Keratinocyte (primary cell): Measurements from ENCODE around the gene USP10. TPM values are rescaled to one million over a fixed set of nuclear protein-coding genes. Genes with fewer than 3 reads are reported as not detected.

ENCODE experiments used
- DNase-seq: peaks from one replicate; pipeline ENCODE4 v3.0.0-alpha.2; 2011; ENCODE audit warnings: low read depth, missing footprints, low spot score
- FAIRE-seq: peaks from 2 replicates; lab custom pipeline; 2011; peaks lifted over from hg19 to GRCh38; lab: Jason Lieb, UNC
- H2AFZ ChIP-seq: 2 replicates; pipeline ENCODE4 v1.6.0; 2012; ENCODE audit warnings: low read length, control low read depth, inconsistent platforms; ENCODE audit not compliant: control insufficient read depth
- H3K27ac ChIP-seq: 2 replicates; pipeline ENCODE4 v1.5.1; 2011; ENCODE audit warnings: low read length; ENCODE audit not compliant: control insufficient read depth, insufficient read depth
- H3K27me3 ChIP-seq: 3 replicates; pipeline ENCODE4 v1.6.0; 2011; ENCODE audit warnings: low read length; ENCODE audit not compliant: control insufficient read depth, insufficient read depth; ENCODE audit errors: extremely low read depth
- H3K36me3 ChIP-seq, 2 experiments: 2 replicates in 1 of 2; 3 replicates in 1 of 2; pipeline ENCODE4 v1.5.1; 2011; ENCODE audit warnings: low read length in 2 of 2, mild to moderate bottlenecking in 1 of 2; ENCODE audit not compliant: control insufficient read depth in 2 of 2, insufficient read depth in 2 of 2; ENCODE audit errors: extremely low read depth in 1 of 2
- H3K4me1 ChIP-seq: 3 replicates; pipeline ENCODE4 v1.5.1; 2011; ENCODE audit warnings: low read length; ENCODE audit not compliant: control insufficient read depth, insufficient read depth; ENCODE audit errors: extremely low read depth
- H3K4me2 ChIP-seq: 3 replicates; pipeline ENCODE4 v1.6.0; 2011; ENCODE audit warnings: low read depth, low read length; ENCODE audit not compliant: control insufficient read depth, insufficient read depth; ENCODE audit errors: extremely low read depth
- H3K4me3 ChIP-seq, 3 experiments: fragments of 200-600 bp in 1 of 3; sonication (generic) in 1 of 3; 2 replicates in 2 of 3; 3 replicates in 1 of 3; pipeline ENCODE4 v1.5.1; 2011 to 2016; ENCODE audit warnings: low read length in 3 of 3, mild to moderate bottlenecking in 3 of 3, control low read depth in 2 of 3, inconsistent platforms in 1 of 3, low read depth in 1 of 3, mixed read lengths in 1 of 3, mixed run types in 1 of 3, moderate library complexity in 1 of 3; ENCODE audit not compliant: control insufficient read depth in 2 of 3, insufficient read depth in 2 of 3; ENCODE audit errors: extremely low read depth in 1 of 3
- H3K79me2 ChIP-seq: 2 replicates; pipeline ENCODE4 v1.6.0; 2012; ENCODE audit warnings: low read length; ENCODE audit not compliant: control insufficient read depth, insufficient read depth
- H3K9ac ChIP-seq: 3 replicates; pipeline ENCODE4 v1.6.0; 2011; ENCODE audit warnings: low read length; ENCODE audit not compliant: control insufficient read depth, insufficient read depth; ENCODE audit errors: extremely low read depth
- H3K9me1 ChIP-seq: 3 replicates; pipeline ENCODE4 v1.6.0; 2011; ENCODE audit warnings: low read length; ENCODE audit not compliant: control insufficient read depth, insufficient read depth; ENCODE audit errors: extremely low read depth
- H3K9me3 ChIP-seq: 2 replicates; pipeline ENCODE4 v1.5.1; 2012; ENCODE audit warnings: low read depth, low read length; ENCODE audit not compliant: control insufficient read depth
- H4K20me1 ChIP-seq: 3 replicates; pipeline ENCODE4 v1.6.0; 2011; ENCODE audit warnings: low read length; ENCODE audit not compliant: control insufficient read depth, insufficient read depth; ENCODE audit errors: extremely low read depth
- CTCF ChIP-seq, 3 experiments: IDR thresholded peaks in 1 of 3; conservative IDR thresholded peaks in 1 of 3; optimal IDR thresholded peaks in 1 of 3; 2 replicates in 2 of 3; 3 replicates in 1 of 3; pipeline versions ENCODE3 to v1.5.1; 2011; ENCODE audit warnings: low read length in 3 of 3, mild to moderate bottlenecking in 3 of 3, moderate library complexity in 2 of 3, control low read depth in 1 of 3, inconsistent platforms in 1 of 3; ENCODE audit not compliant: insufficient read depth in 2 of 3; ENCODE audit errors: extremely low read depth in 1 of 3
- EZH2 ChIP-seq: IDR thresholded peaks from one replicate; pipeline ENCODE4 v1.6.1; 2012; ENCODE audit warnings: inconsistent platforms, mild to moderate bottlenecking, low read length, moderate library complexity
- dilution Hi-C: fragments of 300-500 bp; cut with MboI; formaldehyde crosslinking; loops from one replicate; pipeline ENCODE4 v1.7.0; 2020; ENCODE audit warnings: low sequenced_read_pairs; ENCODE audit not compliant: extremely low pct_ligation_motif_present
- polyA plus RNA-seq, 5 experiments: library from polyadenylated mRNA; depleted of rRNA in 3 of 5; stranded (reverse) in 3 of 5; stranded (forward) in 1 of 5; unstranded in 1 of 5; fragments of >200 nt; gene quantifications; 1 replicate in 1 of 5; 2 replicates in 3 of 5; 3 replicates in 1 of 5; pipeline versions ENCODE4 v1.2.1 to v1.2.3, GENCODE V29; 2011 to 2012; ENCODE audit warnings: missing spikeins in 2 of 5, low read depth in 1 of 5, low replicate concordance in 1 of 5

Gene USP10
- polyA plus RNA-seq, 1 donor (not counting 4 experiments of a cell fraction or from before 2014, with no cell fraction given): 92.0 TPM

GRCh38 chr16:84828322-84828721, 128.5 kb downstream of the USP10 start:
- H3K4me2 ChIP-seq: no peak overlapping the region
- H3K27me3 ChIP-seq: peaks cover 4% of the 10 kb centered on the region
- no peak overlapping the region for H2AFZ ChIP-seq
- no peaks in the 10 kb centered on the region for H3K79me2 ChIP-seq
- no peak overlapping the region for H3K4me3 ChIP-seq
- no peak overlapping the region for H3K9ac ChIP-seq
- FAIRE-seq (no peak), DNase-seq (no peak)
- dilution Hi-C loops: no loop called here
- H3K36me3 ChIP-seq: no peaks in the 10 kb centered on the region
- H3K27ac ChIP-seq: no peak overlapping the region
- TF ChIP-seq CTCF (optimal IDR thresholded peaks at IDR 0.05 in 1 of 3, IDR thresholded peaks at IDR 0.05 in 1 of 3, conservative IDR thresholded peaks at IDR 0.05 in 1 of 3; ENCODE audit: extremely low read depth in 1 of 3, insufficient read depth in 2 of 3, low read length in 3 of 3) (no peak), EZH2 (no peak)
- H4K20me1 ChIP-seq: no peaks in the 10 kb centered on the region
- no peaks in the 10 kb centered on the region for H3K9me1 ChIP-seq
- no peaks in the 10 kb centered on the region for H3K4me1 ChIP-seq
- H3K9me3 ChIP-seq: no peaks in the 10 kb centered on the region

Other genes with a start within 250 kb of the USP10 start
- 70.6 to 81.0 TPM (median 76.3 TPM) in 3 replicates for gene MEAK7, start 195.3 kb upstream of the USP10 start, polyA plus RNA-seq
- 60.2 to 197 TPM (median 116 TPM) in 3 replicates for gene COTL1, start 81.9 kb upstream of the USP10 start, polyA plus RNA-seq
- gene KLHL36, start 51.5 kb upstream of the USP10 start, polyA plus RNA-seq: 27.5 to 36.8 TPM (median 35.6 TPM) in 3 replicates
- 1.2 to 2.0 TPM (median 1.3 TPM) in 3 replicates for gene CRISPLD2, start 120.0 kb downstream of the USP10 start, polyA plus RNA-seq